ENCODE data around the gene IL19. TPM values are rescaled to one million over a fixed set of nuclear protein-coding genes. Genes with fewer than 3 reads are reported as not detected.
"Not testable (repeated sequence)": the region's sequence is repeated elsewhere in the genome, so short reads cannot be mapped to it uniquely, and the experiment has no call there.

The IL19 gene
- total RNA-seq, 1 donor from 2014 or later, result not detected

DNA sequence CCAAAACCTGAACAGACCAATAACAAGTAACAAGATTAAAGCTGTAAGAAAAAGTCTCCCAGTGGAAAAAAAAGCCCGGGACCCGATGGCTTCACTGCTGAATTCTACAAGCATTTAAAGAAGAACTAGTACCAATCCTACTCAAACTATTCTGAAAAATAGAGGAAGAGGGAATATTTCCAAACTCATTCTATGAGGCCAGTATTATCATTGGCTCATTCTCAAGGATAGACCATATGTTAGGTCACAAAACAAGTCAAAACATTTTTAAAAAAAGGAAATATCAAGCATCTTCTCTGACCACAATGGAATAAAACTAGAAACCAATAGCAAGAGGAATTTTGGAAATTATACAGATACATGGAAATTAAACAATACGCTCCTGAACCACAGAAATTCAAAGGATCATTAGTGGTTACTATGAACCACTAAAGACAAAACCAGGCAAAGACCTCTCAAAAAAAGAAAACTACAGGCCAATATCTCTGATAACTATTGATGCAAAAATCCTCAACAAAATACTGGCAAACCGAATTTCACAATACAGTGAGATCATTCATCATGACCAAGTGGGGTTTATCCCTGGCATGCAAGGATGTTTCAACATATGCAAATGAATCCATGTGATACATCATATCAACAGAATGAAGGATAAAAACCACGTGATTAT, 80.9 kb downstream of the IL19 start:
- H3K4me3 Mint-ChIP-seq (ENCODE audit: low read depth), result no peak overlapping the region
- H3K27ac Mint-ChIP-seq, result no peak overlapping the region
- no peak for DNase-seq (ENCODE audit: low spot score, unreplicated experiment)
- peaks cover 40% of the 10 kb centered on the region for H3K9me3 Mint-ChIP-seq (ENCODE audit: low read depth)
- H3K4me1 Mint-ChIP-seq (ENCODE audit: low read depth), result peaks cover 5% of the 10 kb centered on the region
- H3K27me3 Mint-ChIP-seq, result peaks cover under 1% of the 10 kb centered on the region
- H3K36me3 Mint-ChIP-seq (ENCODE audit: insufficient read depth), result no peaks in the 10 kb centered on the region
- TF ChIP-seq, protein P1, sequence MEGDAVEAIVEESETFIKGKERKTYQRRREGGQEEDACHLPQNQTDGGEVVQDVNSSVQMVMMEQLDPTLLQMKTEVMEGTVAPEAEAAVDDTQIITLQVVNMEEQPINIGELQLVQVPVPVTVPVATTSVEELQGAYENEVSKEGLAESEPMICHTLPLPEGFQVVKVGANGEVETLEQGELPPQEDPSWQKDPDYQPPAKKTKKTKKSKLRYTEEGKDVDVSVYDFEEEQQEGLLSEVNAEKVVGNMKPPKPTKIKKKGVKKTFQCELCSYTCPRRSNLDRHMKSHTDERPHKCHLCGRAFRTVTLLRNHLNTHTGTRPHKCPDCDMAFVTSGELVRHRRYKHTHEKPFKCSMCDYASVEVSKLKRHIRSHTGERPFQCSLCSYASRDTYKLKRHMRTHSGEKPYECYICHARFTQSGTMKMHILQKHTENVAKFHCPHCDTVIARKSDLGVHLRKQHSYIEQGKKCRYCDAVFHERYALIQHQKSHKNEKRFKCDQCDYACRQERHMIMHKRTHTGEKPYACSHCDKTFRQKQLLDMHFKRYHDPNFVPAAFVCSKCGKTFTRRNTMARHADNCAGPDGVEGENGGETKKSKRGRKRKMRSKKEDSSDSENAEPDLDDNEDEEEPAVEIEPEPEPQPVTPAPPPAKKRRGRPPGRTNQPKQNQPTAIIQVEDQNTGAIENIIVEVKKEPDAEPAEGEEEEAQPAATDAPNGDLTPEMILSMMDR (IDR thresholded peaks at IDR 0.05; ENCODE audit: unreplicated experiment), result no peak

DNA sequence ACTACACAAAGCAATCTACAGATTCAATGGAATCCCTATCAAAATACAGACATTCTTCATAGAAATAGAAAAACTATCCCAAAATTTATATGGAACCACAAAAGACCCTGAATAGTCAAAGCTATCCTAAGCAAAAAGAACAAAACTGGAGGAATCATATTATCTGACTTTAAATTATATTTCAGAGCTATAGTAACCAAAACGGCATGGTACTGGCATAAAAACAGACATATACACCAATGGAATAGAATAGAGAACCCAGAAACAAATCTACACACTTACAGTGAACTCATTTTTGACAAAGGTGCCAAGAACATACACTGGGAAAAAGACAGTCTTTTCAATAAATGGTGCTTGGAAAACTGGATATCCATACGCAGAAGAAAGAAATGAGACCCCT, 82.1 kb downstream of the IL19 start:
- not testable (repeated sequence) for H3K4me1 Mint-ChIP-seq (ENCODE audit: low read depth); DNase-seq (ENCODE audit: low spot score, unreplicated experiment); H3K27me3 Mint-ChIP-seq; H3K27ac Mint-ChIP-seq; H3K36me3 Mint-ChIP-seq (ENCODE audit: insufficient read depth); H3K4me3 Mint-ChIP-seq (ENCODE audit: low read depth)
- H3K9me3 Mint-ChIP-seq (ENCODE audit: low read depth), result peaks cover 40% of the 10 kb centered on the region

DNA sequence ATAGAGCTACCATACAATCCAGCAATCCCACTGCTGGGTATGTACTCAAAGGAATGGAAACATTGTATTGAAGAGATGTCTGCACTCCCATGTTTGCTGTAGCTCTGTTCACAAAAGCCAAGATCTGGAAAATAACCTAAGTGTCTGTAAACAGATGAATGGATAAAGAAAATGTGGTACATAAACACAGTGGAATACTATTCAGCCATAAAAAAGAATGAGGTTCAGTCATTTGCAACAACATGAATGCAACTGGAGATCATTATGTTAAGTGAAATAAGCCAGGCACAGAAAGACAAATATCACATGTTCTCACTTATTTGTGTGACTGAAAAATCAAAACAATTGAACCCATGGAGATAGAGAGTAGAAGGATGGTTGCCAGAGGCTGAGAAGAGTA, 83.1 kb downstream of the IL19 start:
- not testable (repeated sequence) for H3K36me3 Mint-ChIP-seq (ENCODE audit: insufficient read depth); H3K27ac Mint-ChIP-seq; DNase-seq (ENCODE audit: low spot score, unreplicated experiment); H3K4me3 Mint-ChIP-seq (ENCODE audit: low read depth); H3K4me1 Mint-ChIP-seq (ENCODE audit: low read depth); H3K27me3 Mint-ChIP-seq
- H3K9me3 Mint-ChIP-seq (ENCODE audit: low read depth), result peaks cover 40% of the 10 kb centered on the region

DNA sequence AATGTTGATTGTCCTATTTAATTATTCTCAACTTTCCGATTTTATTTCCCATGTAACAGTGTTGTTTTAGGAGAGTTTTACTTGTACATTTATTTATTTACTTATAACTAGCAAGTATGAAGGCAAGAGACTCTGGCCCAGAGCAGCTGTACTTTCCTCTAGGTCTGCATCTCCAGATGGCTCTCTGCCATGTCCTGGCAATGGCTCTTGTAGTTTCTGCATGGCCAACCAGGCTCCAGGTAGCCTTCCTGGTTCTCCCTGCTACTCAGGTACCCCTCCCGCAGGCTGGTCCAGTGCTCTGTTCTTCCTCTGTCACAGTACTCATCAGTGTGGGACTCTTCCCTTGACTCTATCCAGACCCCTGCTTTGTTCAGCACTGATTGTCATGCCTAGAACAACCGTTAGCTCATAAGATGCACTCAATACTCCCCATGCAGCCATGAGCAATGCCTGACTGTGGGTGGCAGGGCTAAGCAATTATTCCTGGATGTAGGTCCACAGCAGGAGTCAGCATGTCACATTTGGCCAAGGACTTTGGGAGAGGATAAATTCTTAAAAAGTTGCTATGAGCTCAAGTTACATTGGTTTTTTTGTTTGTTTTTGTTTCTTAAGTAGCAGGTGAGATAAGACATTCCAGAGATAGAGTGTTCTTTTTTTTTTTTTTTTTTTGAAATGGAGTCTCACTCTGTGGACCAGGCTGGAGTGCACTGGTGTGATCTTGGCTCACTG, 84.0 kb downstream of the IL19 start:
- TF ChIP-seq, protein P1 (IDR thresholded peaks at IDR 0.05; ENCODE audit: unreplicated experiment), result no peak
- H3K36me3 Mint-ChIP-seq (ENCODE audit: insufficient read depth), result no peaks in the 10 kb centered on the region
- peaks cover 35% of the 10 kb centered on the region for H3K9me3 Mint-ChIP-seq (ENCODE audit: low read depth)
- H3K4me1 Mint-ChIP-seq (ENCODE audit: low read depth), result peaks cover 3% of the 10 kb centered on the region
- no peak for DNase-seq (ENCODE audit: low spot score, unreplicated experiment)
- H3K4me3 Mint-ChIP-seq (ENCODE audit: low read depth), result no peak overlapping the region
- H3K27ac Mint-ChIP-seq, result no peak overlapping the region
- peaks cover 8% of the 10 kb centered on the region for H3K27me3 Mint-ChIP-seq

DNA sequence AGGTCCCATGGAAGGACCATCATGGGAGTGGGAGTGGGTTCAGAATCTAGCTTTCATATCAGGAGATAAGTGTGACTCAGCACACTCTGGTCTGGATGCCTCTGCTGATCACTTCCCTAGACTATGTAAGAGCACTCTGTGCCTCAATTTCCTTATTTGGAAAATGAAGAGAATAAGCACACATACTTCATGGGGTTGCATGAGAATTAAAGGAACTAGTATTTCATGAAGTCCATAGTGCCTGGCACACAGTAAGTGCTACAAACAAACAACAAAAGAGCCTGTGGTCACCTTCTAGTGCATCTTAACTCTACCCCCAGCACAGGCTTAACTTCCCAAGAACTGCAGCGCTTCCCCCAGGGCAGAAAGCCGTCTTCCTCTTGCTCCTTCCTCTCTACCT, 85.3 kb downstream of the IL19 start:
- Mint-ChIP-seq H3K36me3 (ENCODE audit: insufficient read depth) (no peaks in the 10 kb centered on the region), H3K4me3 (ENCODE audit: low read depth) (no peak overlapping the region), H3K27me3 (peaks cover 15% of the 10 kb centered on the region), H3K9me3 (ENCODE audit: low read depth) (peaks cover 26% of the 10 kb centered on the region), H3K27ac (no peak overlapping the region), H3K4me1 (ENCODE audit: low read depth) (peaks cover 3% of the 10 kb centered on the region)
- TF ChIP-seq, protein P1 (IDR thresholded peaks at IDR 0.05; ENCODE audit: unreplicated experiment), result no peak
- no peak for DNase-seq (ENCODE audit: low spot score, unreplicated experiment)

DNA sequence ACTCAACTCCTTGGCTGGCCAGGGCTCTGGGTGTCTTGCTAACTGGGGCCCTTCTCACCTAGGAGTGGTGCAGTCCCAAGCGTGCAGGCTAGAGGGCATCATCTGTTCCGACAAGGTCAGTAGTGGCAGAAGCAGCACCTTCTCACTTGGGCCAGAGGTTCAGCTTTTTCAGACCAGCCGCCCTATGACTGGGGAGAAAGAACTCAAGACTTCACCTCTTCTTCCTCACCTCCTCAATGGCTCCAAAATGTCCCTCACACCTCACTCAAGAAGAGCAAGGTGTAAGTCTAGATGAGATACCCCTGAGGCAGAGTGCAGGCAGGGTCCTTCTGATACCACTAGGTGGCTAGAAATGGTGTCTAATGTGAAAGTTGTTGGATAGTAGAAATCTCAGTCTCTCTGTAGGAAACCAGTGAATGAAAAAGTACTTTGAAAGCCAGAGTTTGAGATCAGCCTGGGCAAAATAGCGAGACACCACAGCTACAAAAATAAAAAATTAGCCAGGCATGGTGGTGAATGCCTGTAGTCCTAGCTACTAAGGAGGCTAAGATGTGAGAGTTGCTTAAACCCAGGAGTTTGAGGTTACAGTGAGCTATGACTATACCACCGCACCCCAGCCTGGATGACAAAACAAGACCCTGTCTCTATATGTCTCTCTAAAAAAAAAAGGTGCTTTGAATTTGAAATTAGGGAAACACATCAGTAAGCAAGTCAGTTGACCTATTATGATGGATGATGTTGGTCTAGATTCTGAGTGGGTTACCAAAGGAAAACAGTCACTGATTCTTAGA, 86.3 kb downstream of the IL19 start:
- H3K9me3 Mint-ChIP-seq (ENCODE audit: low read depth), result peaks cover 20% of the 10 kb centered on the region
- H3K27me3 Mint-ChIP-seq, result peaks cover 21% of the 10 kb centered on the region
- H3K27ac Mint-ChIP-seq, result no peak overlapping the region
- DNase-seq (ENCODE audit: low spot score, unreplicated experiment), result no peak
- no peak overlapping the region for H3K4me3 Mint-ChIP-seq (ENCODE audit: low read depth)
- H3K4me1 Mint-ChIP-seq (ENCODE audit: low read depth), result peaks cover 3% of the 10 kb centered on the region
- no peaks in the 10 kb centered on the region for H3K36me3 Mint-ChIP-seq (ENCODE audit: insufficient read depth)
- TF ChIP-seq, protein P1 (IDR thresholded peaks at IDR 0.05; ENCODE audit: unreplicated experiment), result peak; percentile 34
